Activated CD4-positive, alpha-beta T cell treated with anti-CD3 and anti-CD28 coated beads for 1 hour (primary cell): ENCODE measurements around the gene ACADS.

Experiments used
- DNase-seq: peaks from one replicate; pipeline ENCODE4 v3.0.0-alpha.2; 2020

The ACADS gene

GRCh38 chr12:120758798-120759590 is 33.4 kb downstream of the ACADS start:
- no peak for DNase-seq

DNA sequence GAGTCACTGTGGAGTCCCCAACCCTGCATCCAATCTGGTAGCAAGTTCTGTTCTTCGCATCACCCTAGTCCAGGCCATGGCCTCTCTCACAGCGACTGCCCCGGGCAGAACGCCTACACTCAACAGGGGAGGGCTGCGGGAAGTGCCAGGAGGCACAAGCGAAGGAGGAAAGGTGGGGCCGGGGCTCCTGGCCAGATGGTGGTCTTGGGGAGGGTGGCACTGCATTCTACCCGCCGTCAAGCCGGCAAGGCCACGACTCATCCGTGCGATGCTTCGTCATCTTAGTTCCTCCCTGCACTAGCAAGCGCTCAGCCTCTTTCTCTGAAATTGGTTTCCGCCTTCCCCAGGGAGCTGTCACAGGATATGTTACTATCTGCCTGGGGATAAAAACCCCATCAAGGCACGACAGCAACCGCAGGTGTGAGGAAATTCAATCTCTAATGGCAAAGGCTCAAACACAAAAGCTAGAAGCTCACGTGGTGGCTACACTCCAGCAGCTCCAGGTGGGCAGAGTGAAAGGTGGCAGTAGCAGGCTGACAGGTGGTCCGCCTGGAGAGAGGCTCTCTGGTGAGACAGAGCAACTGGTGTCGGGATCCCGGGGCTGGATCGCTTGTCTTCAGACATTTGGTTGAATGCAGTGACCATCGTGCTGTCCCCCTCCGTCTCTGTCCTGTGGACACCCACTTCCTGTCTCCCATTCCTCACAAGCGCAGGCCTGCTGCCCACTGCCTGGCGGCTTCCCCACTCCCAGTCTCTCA is 34.1 kb downstream of the ACADS start:
- no peak for DNase-seq

DNA sequence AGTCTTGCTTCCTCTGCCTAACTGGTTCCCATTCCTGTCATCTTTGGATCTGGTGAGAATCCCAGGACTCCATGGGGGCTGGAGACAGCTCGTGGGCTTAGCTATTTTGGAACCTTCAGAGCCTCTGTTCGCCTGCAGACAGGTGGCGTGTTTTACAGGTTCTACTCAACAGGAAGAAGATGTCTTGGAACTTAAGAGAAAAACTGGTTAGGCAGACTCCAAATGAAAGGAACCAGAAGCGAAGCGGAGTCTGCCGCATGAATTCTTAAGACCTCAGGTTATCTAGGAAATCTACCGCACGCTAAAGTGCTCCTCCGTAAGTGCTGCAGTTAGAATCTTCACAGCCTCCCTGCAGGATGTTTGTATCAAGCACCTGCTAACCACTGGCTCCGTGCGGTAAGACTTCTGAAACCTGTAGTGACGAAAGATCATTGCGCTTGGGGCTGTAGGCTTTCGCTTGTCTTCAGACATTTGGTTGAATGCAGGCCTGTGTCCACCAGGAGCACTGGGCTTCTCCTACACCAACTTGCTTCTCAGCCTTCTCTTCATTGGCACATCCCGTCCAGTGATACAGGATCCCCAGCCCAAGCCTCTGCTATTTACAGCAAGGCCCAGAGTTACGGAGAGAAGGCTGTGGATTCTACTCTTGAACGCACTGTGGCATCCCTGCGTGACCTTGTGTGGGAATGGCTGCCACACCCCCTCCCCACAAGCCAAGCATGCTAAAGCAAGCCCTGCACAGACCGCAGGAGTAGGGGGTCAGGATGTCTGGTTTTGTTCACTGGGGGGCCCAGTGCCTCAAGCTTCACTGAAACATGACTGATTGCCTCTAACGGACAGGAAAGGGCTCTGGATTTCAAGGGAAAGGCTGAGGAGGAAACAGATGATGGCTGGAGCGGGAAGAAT is 35.0 kb downstream of the ACADS start:
- DNase-seq = no peak

GRCh38 chr12:120761519-120761934 is 35.9 kb downstream of the ACADS start:
- no peak for DNase-seq

DNA sequence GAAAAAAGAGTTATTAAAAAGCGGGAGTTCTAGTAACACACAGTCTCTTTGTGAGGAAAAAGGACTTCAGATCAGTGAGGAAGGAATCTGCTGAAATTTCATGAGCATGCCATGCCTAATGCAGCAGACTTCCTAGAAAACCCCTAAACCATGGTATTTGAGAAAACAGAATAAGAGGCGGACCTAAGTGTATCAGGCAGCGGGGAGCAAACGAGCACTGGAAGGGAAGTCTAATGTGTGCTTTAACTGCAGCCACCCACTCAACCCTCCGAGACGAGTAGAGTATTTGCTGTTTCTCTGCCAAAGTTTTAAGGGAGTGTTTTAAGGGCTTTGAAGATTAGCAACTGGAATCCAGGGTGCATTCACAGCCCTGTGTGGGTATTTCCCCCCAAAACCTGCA is 36.5 kb downstream of the ACADS start:
- DNase-seq = no peak

DNA sequence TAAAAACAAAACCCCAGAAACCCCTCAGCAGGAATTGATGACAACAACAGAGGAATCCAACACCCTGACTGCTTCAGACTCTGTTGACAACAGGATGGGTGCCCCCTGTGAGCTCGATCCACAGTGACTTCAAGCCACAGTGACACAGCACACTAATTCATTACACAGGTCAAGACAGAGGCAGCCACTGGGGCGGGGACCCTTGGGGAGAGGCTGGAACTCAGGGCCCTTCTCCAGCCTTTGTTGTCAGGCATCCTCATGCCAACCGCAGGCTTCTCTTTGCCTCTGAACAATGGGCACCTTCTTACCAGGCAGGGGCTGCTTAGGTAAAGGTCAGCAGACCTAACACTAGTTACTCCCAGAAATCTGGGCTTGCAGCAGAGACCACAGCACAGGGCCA is 37.6 kb downstream of the ACADS start:
- no peak for DNase-seq

DNA sequence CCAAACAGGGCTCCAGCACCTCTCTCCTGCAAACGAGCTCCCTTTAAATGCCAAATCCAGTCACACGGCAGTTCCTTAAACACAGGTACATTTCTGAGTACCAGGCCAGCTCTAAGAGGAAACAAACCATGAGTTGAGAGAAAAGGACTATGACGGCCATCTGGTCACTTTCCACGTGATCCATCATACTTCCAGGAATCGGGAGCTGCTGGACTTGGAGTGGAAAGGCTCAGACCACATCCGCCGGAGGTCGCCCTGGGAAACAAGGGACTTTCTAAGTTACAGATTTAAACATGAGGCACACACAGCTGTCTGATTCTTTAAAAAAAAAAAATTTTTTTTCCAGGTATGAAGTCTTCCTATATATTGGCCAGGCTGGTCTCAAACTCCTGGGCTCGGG is 39.2 kb downstream of the ACADS start:
- no peak for DNase-seq

- DNase-seq = no peak
Observed at GRCh38 chr12:120766566-120766965, 40.9 kb downstream of the ACADS start.

DNA sequence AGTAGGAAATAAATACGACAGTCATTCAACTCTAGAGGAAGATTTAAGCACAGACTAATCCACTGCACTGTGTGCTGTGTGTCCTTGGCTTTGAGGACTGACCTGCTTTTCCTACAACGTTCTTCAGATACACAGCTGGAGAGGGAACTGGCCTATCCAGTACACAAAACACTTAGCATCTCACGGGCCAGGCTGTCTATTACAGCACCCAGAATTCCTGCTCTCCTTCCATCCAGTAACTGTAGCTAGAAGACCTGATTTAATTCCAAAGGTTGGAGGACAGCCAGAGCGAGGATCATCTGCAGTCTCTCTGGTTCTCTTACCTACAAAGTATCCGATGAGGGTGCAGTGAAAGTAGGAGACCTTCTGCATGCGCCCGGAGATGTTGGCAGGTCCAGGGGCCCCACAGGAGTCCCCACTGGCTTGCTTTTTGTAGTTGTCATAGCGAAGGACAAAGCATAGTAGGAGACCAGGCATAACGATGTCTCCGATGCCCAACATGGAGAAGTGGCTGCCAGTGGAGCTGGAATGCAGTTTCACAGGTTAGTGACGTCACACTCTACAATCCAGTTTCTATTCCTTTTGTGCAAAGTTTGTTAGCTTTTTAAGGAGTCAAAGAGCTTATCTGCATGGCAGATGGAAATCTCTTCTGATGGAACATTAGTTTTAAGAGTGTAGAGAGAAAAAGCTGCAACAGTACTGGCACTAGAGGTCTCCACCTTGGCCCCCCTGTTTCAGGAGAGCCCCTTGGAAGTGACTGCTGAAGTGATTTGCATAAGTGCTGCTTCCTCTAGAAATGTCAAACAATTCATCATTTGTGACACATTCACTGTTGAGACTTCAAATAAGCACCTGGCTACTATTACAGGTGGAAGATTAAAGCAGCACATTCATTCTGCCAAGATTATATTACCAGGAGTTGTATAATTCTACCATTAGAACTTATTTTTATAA is 41.7 kb downstream of the ACADS start:
- DNase-seq = no peak

GRCh38 chr12:120771097-120771496 is 45.5 kb downstream of the ACADS start:
- no peak for DNase-seq

GRCh38 chr12:120774169-120774916 is 48.7 kb downstream of the ACADS start:
- DNase-seq = no peak

GRCh38 chr12:120775862-120776552 is 50.4 kb downstream of the ACADS start:
- DNase-seq = no peak

DNA sequence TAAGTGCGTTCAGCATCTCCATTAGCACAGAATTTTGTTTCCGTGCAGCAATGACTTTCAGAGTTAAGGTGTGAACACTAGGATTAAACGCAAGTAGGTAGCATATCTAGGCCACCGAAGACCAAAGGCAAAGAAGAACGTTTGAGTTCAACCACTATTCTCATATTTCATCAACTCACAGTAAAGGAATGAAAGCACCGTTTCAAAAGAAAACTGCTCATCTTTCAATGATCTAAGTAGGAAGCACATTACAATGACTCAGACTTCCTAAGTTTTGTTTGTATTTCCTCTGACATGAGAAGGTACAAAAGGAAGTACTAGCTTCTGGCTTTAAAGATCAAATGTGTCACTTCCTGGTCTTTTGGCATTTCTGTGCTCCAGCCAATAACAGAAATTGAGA is 57.6 kb downstream of the ACADS start:
- no peak for DNase-seq

GRCh38 chr12:120784804-120785203 is 59.2 kb downstream of the ACADS start:
- DNase-seq = no peak

DNA sequence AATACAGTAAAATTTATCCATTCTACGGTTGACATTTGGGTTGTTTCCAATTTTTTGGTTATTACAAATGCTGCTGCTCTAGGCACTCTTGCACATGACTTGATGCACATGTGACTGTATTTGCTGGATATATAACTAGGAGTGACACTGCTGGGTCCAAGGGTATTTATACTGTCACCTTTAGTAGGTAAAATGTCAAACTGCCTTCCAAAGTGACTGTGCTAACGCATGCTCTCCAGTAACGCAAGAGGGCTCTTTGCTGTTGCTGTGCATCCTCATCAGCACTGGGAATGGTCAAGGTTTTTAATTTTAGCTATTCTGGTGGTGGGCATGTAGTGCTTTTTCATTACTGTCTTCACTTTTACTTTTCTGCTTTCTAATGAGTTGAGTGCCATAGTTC is 62.3 kb downstream of the ACADS start:
- DNase-seq = no peak
